LoVo (cell line): ENCODE data around the gene CFAP45.

Experiments
- DNase-seq: peaks from one replicate; pipeline ENCODE4 v3.0.0-alpha.2; 2016; ENCODE audit warnings: low spot score

The CFAP45 gene

DNA sequence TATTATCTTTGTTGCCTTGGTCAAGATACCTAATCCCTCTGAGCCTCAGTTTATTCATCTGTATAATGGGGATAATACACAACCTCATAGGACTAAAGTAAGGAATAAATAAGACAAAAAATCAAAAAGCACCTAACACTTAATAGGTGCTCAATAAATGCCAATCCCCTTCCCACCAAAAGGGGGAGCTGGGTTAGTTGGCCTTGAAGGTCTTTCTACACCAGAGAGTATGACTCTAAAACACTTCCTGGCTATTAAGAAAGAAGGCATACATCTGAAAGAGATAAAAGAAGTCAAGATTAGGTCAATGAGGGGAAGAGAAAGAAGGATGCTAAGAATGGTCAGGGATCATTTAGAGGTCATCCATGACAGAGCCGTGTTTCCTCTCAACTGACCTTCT is 48.6 kb downstream of the CFAP45 start:
- DNase-seq = no peak

DNA sequence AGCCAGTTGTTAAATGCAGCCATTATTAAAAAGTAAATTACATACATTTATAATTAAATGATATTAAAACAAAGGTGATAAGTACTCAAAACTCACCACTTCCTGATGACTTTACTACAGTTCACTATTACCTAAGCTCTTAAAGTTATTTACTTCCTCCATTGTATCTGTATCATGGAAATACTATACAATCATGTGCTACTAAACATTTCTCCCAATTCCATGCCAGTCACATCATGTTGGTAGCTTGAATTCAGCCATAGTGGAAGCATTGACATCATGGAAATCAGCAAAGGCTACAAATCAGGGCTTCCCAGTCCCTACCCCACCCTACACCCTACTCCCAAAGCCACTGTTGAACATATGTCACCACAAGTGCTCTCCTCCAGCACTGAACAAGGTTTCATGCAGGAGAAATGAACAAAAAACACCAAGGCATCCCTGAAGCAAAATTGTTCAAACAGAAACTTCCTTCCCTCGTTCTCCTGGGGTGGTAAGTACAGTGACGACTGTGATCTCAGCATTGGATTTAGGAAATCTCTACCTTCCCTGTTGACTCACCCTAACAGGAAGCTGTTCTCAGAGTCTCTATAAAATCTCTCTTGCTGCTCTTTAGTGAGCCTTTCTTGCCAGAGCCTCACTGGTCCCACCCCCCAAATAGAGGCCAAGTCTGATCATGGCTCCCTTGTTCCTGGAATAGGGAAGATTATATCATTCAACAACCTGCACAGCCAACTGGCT is 50.2 kb downstream of the CFAP45 start:
- DNase-seq = no peak

DNA sequence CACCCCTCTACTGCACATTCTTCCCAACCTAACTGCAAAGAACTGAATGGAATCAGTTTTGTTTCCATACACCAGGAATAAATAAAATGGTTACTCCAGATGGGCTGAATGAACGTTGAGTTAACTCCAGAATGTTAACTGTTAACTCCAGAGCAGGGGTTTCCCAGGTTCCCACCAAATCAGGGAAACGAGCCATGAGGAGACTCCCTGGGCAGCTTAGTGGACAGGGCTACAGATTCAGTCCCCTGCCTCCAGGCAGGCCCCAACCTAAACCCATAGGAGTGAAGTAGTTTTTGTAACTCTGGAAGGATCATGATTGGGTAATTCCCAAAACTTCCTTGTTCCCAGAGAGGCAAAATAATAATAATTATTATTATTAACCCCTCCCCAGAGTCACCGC is 51.6 kb downstream of the CFAP45 start:
- no peak for DNase-seq

DNA sequence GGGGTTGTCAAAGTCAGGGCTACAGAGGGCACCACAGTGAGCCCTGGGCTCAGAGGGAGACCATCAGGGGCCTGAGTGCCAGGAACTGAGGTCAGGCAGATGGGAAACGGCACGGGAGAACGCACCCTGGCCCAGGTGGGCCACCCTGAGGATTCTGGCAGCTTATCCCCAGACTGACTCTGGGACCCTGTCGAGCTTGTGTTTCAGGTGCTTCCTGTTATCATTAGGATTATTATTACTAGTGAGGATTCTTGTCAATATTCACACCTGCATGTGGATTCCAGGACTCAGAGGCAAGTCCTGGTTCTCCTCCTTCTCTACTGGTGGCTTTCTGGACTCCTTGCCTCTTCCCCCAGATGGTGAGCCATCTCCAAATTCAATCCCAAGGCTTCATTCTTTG is 52.7 kb downstream of the CFAP45 start:
- no peak for DNase-seq

DNA sequence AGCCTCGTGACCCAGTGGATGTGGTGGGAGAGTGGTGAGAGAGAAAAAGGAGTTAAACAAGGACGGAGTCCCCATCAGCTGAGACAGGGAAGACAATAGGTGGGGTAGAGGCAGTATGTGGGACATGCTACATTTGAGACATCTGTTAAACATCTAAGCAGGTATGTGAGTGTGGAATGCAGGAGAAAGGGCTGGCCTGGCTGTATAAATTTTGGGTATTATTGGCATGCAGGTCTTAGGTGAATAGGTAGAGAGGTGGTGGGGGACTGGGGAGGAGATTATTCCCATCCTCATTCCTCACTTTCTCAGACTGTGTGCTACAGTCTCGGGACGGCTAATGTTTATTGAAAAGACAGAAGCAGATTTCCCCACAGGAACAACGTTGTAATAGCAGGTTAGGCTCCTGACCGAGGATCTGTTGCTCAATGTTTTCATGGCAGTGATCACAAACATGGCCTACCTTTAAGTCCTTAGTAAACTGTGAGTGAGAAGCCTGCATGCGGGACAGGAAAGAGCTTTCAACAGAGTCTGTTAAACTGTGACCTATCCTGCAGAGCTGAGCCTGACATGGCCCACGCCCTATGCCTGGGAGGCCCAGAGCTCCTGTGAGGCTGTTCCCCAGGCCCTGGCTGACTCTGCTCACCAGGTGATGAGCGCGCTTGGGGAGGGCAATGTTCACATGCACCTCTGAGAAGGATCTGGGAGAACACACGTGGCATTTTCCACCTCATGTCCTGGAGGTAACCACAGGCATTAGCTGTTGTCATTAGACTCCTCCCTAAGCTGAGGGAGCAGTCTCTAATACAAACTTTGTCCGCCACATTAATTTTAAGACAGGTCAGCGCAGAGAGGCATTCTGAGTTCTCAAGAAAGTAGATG is 54.0 kb downstream of the CFAP45 start:
- DNase-seq = no peak

DNA sequence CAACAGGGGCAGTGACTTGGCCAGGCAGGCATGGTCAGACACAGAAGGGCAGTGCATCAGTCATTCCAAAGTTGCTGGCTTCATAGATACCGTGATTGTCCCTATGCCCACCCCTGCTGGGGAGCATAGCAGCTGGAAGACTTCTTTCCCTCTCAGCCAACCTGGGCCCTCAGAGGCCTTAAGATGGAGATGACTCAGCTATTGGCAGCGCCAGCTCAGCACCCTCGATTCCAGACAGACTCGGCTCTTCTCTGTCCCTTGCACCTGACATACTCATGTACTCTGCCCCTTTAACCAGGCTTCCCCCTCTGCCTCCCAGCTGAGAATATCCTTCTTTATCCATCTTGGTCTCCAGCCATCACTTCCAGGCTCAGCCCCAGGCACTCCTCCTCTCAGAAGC is 56.5 kb downstream of the CFAP45 start:
- DNase-seq = no peak

DNA sequence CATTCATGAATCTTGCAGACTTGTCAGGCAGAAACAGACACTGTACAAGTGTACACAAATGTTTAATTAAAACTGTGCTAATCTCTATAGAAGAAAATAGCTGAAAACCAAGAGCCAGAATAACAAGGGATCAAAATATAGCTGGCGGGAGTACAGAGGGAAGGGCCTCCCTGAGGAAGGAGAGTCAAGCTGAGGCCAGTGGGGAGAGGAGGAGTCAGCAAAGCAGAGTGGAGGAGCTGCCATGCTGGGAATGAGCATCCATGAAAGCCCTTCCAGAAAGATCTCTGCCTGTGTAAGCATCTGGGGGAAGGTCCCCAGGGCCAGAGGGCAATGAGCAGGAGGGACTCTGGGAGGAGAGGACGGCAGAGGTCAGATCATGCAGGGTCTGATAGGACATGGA is 58.2 kb downstream of the CFAP45 start:
- no peak for DNase-seq

DNA sequence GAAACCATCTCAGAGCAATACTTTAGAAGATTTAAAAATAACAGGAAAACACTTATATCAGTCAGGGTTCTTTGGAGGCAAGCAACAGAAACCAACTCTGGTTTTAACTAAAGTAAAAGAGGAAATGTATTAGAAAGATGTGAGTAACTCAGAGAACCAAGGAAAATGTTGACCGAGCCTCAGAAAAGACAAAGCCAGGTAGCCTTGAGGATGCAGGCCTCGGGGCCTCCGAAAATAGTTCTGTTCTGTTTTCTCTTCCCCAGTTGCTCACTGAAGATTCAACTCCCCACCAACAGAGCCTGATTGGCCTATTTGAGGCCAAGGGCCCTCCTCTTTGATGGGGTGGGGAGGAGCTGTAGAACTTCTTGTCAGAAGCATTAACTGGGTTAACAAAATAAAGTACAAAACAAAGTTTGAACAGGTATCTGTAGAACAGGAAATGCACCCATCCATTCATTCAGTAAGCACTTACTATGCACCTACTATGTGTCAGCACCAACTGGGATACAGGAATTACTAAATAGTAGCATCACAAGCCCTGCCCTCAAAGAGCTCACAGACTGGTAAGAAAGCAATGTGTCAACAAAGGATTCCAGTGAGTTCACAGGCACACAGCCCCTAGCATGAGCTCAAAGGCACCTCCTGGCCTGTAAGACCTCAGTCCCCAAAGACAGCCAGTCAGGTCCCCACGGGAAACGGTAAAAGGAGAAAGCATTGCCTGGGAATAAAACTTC is 60.7 kb downstream of the CFAP45 start:
- no peak for DNase-seq

DNA sequence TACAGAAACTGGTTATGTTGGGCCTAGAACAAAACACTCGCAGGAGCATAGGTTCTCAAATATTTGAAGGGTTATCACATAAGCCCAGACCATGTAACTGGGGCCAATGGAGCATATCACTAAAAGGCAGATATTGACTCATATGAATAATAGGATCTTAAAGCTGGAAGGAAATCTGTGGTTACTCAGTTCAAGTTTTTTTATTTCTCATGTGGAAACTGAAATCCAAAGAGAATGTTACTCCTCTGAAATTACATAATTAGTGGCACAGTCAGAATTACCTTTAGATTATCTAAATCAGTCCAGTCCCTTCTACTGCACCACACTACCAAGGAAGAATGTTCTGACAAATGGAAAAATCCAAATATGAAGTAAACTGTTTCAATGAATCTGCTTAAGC is 61.2 kb downstream of the CFAP45 start:
- no peak for DNase-seq

DNA sequence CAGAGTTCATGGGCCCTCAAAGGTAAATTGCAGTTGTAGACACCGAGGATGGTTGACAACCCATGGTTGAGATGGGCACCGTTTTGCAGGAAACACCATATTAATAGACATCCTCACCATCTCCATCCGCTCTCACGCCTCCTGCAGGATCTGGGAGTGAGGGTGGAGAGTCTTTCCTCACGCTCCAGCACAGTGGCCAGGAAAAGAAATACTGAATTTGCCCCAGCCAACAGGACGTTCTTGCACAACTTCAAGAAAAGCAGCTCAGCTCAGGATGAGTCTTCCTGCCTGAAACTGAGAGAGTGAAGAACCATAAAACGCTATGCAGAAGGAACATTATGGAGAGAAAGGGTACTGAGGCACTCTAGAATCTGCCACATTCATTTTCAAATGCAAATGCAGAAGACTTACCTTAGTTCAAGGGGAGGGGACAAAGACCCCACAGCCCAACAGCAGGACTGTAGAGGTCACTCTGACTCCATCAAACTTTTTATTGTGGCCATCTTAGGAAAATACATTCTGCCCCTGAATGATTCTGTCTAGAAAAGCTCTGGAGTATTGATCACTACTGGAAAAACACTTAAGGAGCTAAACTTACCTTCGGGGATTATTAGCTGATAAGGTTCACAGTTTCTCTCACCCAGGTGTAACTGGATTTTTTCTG is 64.0 kb downstream of the CFAP45 start:
- DNase-seq = no peak

DNA sequence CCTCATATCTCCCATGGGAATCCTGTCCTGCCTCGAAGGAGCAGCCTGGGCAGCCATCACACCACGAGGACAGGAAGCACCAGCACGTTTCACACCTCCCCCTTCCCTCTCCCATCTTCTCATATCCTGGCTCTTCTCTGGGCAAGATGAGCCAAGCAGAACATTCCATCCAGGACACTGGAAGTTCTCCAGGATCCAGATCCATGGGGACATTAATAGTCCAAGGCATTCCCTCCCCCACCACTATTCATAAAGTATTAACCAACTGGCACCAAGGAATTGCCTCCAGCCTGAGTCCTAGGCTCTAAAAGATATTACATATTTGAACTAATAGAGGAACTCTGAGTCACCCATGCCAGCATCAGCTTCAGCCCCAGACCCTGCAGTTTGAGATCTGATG is 64.6 kb downstream of the CFAP45 start:
- DNase-seq = no peak

DNA sequence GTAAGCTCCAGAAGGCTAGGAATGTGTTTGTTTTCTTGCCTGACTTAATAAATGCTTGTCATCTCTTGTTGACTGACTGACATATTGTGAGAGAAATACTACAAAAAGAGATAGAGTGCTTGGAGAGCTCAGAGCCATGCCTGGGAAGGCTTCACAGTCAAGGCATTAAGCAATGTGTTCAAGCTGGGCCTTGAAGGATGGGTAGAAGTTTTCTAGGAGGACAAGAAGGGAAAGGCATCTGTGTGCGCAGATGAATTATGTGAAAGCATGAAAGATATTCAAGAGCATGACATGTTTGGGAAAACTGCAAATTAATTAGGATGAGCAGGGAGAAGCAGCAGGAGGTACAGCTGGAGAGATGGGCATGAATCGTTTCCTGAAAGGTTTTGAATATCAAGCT is 67.7 kb downstream of the CFAP45 start:
- DNase-seq = no peak

DNA sequence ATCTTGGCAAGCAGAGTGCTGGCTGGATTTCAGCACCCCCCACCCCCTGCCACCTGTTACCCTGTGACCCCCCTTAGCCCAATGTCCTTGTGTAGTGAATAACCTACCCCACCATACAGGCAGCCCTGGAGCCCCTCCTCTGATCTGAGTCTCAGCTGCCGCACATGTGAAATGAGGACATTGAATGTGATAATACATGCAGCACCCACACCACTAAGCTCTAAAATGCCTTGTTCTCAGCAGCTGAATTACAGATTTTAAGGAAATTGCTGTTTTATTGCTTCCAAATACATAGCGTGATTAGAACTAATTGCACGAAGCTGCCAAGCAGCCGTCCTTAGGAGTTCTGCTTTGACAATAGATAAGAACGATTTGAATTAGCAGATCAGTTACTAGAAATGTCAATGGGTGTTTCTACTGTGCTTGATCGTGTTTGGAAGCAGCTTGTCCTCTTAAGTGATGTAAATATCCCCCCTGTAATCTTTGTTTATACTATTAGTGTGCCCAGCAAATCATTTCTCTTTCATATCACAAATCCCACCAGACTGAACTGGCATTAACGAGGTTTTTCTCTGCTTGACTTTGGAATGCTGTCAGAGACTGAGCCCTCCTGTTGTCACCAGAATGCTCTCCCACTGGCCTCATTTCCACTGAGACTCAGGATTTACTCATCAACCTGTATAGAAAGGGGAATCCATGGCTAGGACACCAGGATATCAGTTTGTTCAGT is 68.4 kb downstream of the CFAP45 start:
- DNase-seq = no peak

DNA sequence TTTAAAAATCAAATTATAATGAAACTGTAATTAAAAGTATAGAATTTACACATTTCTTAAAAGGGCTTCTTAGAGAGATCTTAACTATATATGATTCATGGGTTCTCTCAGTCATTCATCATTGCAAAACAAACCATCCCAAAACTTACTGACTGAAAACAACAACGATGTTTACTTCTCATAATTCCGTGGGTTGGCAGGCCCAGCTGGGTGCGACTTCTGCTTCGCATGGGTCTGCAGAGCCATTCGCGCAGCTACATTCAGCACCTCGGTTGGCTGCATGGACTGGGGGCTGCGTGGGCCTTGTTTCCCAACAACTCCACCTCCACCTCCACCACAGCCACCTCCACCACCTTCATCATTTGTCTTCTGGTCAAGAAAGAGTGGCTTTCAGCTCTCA is 69.2 kb downstream of the CFAP45 start:
- DNase-seq = no peak

DNA sequence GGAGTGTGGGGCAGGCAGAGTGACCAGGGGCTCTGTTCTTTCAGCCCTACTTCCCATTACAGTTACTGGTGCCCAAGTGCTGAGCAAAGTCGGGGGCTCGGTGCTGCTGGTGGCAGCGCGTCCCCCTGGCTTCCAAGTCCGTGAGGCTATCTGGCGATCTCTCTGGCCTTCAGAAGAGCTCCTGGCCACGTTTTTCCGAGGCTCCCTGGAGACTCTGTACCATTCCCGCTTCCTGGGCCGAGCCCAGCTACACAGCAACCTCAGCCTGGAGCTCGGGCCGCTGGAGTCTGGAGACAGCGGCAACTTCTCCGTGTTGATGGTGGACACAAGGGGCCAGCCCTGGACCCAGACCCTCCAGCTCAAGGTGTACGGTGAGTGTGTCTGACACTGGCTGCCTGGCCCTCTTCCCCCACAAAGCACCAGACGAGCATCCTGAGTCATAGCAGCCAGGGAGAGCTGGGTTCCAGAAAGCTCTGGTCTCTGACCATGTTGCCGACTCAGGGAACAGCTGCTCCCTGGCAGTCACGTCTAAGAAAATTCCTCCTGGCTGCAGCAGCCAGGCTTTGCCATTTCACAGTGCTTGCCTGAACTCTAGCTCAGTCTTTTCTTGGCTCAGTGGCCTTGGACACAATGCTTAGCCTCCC is 70.0 kb downstream of the CFAP45 start:
- no peak for DNase-seq

DNA sequence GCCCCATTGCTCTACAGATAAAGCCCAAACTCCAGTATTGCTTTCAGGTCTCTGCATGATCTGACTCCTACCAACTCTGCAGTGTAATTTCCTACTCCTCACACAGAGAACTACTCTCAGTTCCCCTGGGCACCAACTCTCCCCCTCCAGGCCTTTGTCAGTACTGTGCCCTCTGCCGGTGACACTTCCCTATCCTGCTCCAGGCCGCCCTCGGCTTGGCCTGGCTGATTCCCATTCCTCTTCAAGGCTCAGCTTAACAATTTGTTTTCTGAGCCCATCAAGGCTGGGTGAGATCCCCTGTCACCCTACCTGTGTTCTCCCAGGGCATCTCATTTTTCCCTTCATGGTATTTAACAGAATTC is 70.7 kb downstream of the CFAP45 start:
- no peak for DNase-seq

DNA sequence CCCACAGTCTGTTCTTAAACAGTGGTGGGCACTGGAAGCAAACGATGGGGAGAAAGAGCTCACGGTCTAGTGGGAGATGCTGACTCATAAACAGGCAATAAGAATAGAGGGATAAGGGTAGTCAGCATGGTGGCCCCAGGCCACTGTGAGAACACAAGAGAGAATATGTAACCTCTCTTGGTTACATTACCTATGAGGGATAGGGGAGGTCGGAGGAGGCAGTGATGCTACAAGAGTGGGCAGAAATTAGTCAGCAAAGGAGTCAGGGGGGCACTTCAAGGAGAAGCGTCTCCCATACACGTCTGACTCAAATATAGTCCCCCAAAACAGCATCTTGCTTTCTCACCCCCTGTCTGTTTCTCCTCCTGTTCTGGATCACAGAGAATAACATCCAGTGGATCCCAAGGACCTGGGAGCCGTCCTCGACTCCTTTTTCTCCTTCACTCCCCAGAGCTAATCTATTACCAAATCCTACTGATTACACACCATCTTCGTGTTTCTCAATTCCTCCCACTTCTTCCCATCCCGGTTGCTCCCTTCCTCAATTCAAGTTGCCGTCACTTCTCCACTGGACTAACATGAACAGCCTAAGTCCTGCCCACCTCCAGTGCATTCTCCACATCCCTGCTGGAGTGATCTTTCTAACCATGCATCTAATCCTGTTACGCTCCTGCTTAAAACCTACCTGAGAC is 71.2 kb downstream of the CFAP45 start:
- no peak for DNase-seq

DNA sequence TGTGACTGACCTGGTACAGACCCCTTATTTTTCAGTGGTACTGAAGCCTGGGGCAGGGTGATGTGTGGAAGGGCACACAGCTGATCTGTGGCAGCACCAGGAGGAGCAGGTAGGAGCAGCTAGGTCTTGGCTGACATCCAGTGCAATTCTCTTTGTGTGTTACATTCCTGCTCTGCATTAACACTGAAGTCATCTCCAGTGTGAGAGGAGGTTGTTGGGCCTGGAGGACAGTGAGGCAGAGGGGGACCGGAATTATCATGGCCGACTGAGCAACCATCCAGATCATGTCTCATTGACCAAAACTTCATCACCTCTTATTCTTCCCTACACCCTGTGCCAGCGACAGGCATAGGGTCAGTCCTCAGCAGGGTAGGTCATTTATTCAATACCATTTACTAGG is 71.8 kb downstream of the CFAP45 start:
- no peak for DNase-seq

DNA sequence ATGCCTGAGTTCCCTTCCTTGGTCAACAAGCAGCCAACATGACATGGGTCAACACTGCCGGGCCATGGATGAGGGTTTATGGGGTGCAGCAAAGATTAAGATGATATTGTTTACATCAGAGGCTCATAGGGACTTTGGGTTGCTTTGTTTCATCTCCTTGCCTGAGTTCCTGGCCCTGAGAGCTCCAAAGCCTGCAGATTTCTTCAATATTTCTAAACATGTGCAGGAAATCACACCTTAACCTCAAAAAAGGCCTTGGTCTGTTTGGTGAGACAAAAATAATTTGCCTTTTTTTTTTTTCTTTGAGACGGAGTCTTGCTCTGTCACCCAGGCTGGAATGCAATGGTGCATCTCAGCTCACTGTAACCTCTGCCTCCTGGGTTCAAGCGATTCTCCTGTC is 72.4 kb downstream of the CFAP45 start:
- DNase-seq = no peak

DNA sequence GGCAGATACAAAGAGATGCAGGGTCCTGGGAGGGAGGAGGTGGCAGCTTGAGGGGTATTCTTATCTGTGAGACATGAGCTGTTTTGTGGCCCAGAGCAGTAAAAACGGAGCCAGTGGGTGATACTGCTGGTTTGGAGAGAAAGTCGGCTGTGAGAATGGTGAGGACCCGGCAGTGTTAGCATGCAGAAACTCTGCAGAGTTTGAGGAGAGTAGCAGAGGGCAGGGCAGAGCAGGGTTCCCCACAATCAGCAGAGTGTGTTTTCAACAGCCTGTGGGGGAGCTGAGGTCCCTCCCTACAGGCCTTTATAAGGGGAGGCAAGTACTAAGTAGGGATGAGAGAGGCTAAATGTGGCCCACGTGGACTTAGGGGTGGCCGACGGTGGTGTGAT is 72.9 kb downstream of the CFAP45 start:
- no peak for DNase-seq
